CD14-positive monocyte (primary cell): ENCODE measurements around the gene CPN2. TPM values are rescaled to one million over a fixed set of nuclear protein-coding genes. Genes with fewer than 3 reads are reported as not detected.
A peak's percentile ranks its signal among the peaks of the same experiment; 100 is the strongest.

Experiments used
- DNase-seq, 3 donors: peaks; one replicate each; pipeline ENCODE4 v3.0.0-alpha.2; 2011 to 2022
- H2AFZ ChIP-seq: 2 replicates; pipeline ENCODE4 v1.6.0; 2012; ENCODE audit warnings: mild to moderate bottlenecking, low read depth, low read length, inconsistent platforms; ENCODE audit not compliant: insufficient read depth, poor library complexity, severe bottlenecking
- H3K27ac ChIP-seq, 2 donors: 1 replicate in 1 of 2; 2 replicates in 1 of 2; pipeline ENCODE4 v1.5.1; 2012 to 2013; ENCODE audit warnings: low read length in 2 of 2, control low read depth in 1 of 2, inconsistent platforms in 1 of 2, low read depth in 1 of 2, mild to moderate bottlenecking in 1 of 2
- H3K27me3 ChIP-seq, 2 donors: one replicate each; pipeline versions ENCODE4 v1.6.0 to v1.6.1; 2011 to 2013; ENCODE audit warnings: low read length in 2 of 2; ENCODE audit not compliant: control insufficient read depth in 2 of 2, insufficient read depth in 2 of 2
- H3K36me3 ChIP-seq, 2 donors: replicated peaks in 1 of 2; 1 replicate in 1 of 2; 2 replicates in 1 of 2; pipeline versions ENCODE4 v1.5.1 to v1.6.1; 2012 to 2013; ENCODE audit warnings: low read length in 2 of 2, control low read depth in 1 of 2, inconsistent platforms in 1 of 2, mild to moderate bottlenecking in 1 of 2; ENCODE audit not compliant: insufficient read depth in 2 of 2, control insufficient read depth in 1 of 2
- H3K4me1 ChIP-seq, 2 donors: 1 replicate in 1 of 2; 2 replicates in 1 of 2; pipeline versions ENCODE4 v1.5.1 to v1.6.1; 2012 to 2013; ENCODE audit warnings: low read length in 2 of 2, control low read depth in 1 of 2, inconsistent platforms in 1 of 2, mild to moderate bottlenecking in 1 of 2, moderate library complexity in 1 of 2; ENCODE audit not compliant: insufficient read depth in 2 of 2, control insufficient read depth in 1 of 2
- H3K4me2 ChIP-seq: replicated peaks from 2 replicates; pipeline ENCODE3; 2012; ENCODE audit warnings: low read length, moderate library complexity, mild to moderate bottlenecking; ENCODE audit not compliant: poor library complexity, severe bottlenecking; ENCODE audit errors: extremely low read depth
- H3K4me3 ChIP-seq, 3 experiments: fragments of 200-600 bp in 1 of 3; sonication (generic) in 1 of 3; replicated peaks in 1 of 3; 1 replicate in 2 of 3; 2 replicates in 1 of 3; pipeline ENCODE4 v1.5.1; 2011 to 2013; ENCODE audit warnings: low read length in 3 of 3, mild to moderate bottlenecking in 3 of 3, control low read depth in 2 of 3, low read depth in 2 of 3, inconsistent platforms in 1 of 3, moderate library complexity in 1 of 3
- H3K79me2 ChIP-seq: 2 replicates; pipeline ENCODE4 v1.6.0; 2012; ENCODE audit warnings: mild to moderate bottlenecking, control low read depth, inconsistent platforms, low read length, moderate library complexity; ENCODE audit not compliant: insufficient read depth
- H3K9ac ChIP-seq: 2 replicates; pipeline ENCODE4 v1.6.0; 2017; ENCODE audit warnings: low read length, mild to moderate bottlenecking; ENCODE audit not compliant: insufficient read depth, poor library complexity, severe bottlenecking
- H3K9me3 ChIP-seq, 2 donors: replicated peaks in 1 of 2; 1 replicate in 1 of 2; 2 replicates in 1 of 2; pipeline versions ENCODE4 v1.5.1 to v1.6.1; 2012 to 2013; ENCODE audit warnings: low read length in 2 of 2, control low read depth in 1 of 2; ENCODE audit not compliant: control insufficient read depth in 1 of 2, insufficient read depth in 1 of 2
- H4K20me1 ChIP-seq: 2 replicates; pipeline ENCODE4 v1.6.0; 2012; ENCODE audit warnings: mild to moderate bottlenecking, low read length, control low read depth, moderate library complexity; ENCODE audit not compliant: insufficient read depth
- H3K27ac Mint-ChIP-seq, 7 donors: one replicate each; pipeline ENCODE4 v1.8.0; 2020; ENCODE audit warnings: mild to moderate bottlenecking in 7 of 7, mixed read lengths in 7 of 7, moderate library complexity in 6 of 7, inconsistent platforms in 2 of 7
- H3K27me3 Mint-ChIP-seq, 3 donors: one replicate each; pipeline ENCODE4 v1.8.0; 2021 to 2022; ENCODE audit warnings: low read depth in 3 of 3, mild to moderate bottlenecking in 3 of 3, mixed read lengths in 3 of 3, moderate library complexity in 3 of 3, inconsistent platforms in 1 of 3
- H3K36me3 Mint-ChIP-seq, 2 donors: one replicate each; pipeline ENCODE4 v1.8.0; 2020; ENCODE audit warnings: mixed read lengths in 2 of 2, inconsistent platforms in 1 of 2, mild to moderate bottlenecking in 1 of 2
- H3K4me1 Mint-ChIP-seq: one replicate; pipeline ENCODE4 v1.8.0; 2020; ENCODE audit warnings: mild to moderate bottlenecking, mixed read lengths
- H3K4me3 Mint-ChIP-seq, 2 donors: one replicate each; pipeline ENCODE4 v1.8.0; 2020; ENCODE audit warnings: mild to moderate bottlenecking in 2 of 2, mixed read lengths in 2 of 2, moderate library complexity in 1 of 2
- H3K9me3 Mint-ChIP-seq, 7 donors: one replicate each; pipeline ENCODE4 v1.8.0; 2020 to 2022; ENCODE audit warnings: mixed read lengths in 7 of 7, mild to moderate bottlenecking in 6 of 7, moderate library complexity in 6 of 7, inconsistent platforms in 2 of 7
- WGBS: methylation state at CpG from one replicate; pipeline ENCODE4 v1.1.5; 2013; ENCODE audit warnings: missing lambda C conversion rate; ENCODE audit not compliant: insufficient coverage; 5-methylcytosine and 5-hydroxymethylcytosine counted together
- intact Hi-C, 2 donors: fragments of 100-400 bp; cut with micrococcal nuclease; formaldehyde crosslinking; loops; one replicate each; pipeline versions ENCODE4 v1.15.0 to v1.15.1; 2023
- polyA plus RNA-seq, 3 donors: library from polyadenylated mRNA; depleted of rRNA in 1 of 3; unstranded in 2 of 3; stranded (reverse) in 1 of 3; fragments of 300-500 nt in 2 of 3; fragments of >200 nt in 1 of 3; fragmentation: Illumina TruSeq in 2 of 3; gene quantifications; 1 replicate in 2 of 3; 2 replicates in 1 of 3; pipeline ENCODE4 v1.2.3, GENCODE V29; 2012 to 2021
- TF ChIP-seq, protein P1 (sequence below): fragments of 200-600 bp; IDR thresholded peaks from one replicate; pipeline ENCODE4 v1.8.0; 2022; ENCODE audit warnings: antibody characterized with exemption, mild to moderate bottlenecking

Gene CPN2
- polyA plus RNA-seq, 3 donors, result not detected

GRCh38 chr3:194306109-194306686, 44.9 kb downstream of the CPN2 start:
- Histone ChIP-seq H2AFZ (no peak overlapping the region), H3K9ac (no peak overlapping the region)

GRCh38 chr3:194305356-194306108, 45.6 kb downstream of the CPN2 start:
- H3K27ac ChIP-seq, result no peak overlapping the region
- no peak overlapping the region for H3K27ac Mint-ChIP-seq
- no peaks in the 10 kb centered on the region for H3K9me3 Mint-ChIP-seq
- no peak overlapping the region for H2AFZ ChIP-seq
- no peaks in the 10 kb centered on the region for H4K20me1 ChIP-seq
- no peaks in the 10 kb centered on the region for H3K36me3 Mint-ChIP-seq
- H3K4me3 Mint-ChIP-seq, result peak overlapping the region in 1 of 2 donors; percentile 43
- peaks cover 9 to 33% of the 10 kb centered on the region in 2 donors for H3K27me3 ChIP-seq
- H3K9ac ChIP-seq, result no peak overlapping the region
- WGBS, result 86% methylated on average over 6 of the region's 11 CpGs
- DNase-seq, result no peak
- H3K4me1 Mint-ChIP-seq, result peaks cover 11% of the 10 kb centered on the region
- H3K36me3 ChIP-seq, result no peaks in the 10 kb centered on the region
- TF ChIP-seq, protein P1, sequence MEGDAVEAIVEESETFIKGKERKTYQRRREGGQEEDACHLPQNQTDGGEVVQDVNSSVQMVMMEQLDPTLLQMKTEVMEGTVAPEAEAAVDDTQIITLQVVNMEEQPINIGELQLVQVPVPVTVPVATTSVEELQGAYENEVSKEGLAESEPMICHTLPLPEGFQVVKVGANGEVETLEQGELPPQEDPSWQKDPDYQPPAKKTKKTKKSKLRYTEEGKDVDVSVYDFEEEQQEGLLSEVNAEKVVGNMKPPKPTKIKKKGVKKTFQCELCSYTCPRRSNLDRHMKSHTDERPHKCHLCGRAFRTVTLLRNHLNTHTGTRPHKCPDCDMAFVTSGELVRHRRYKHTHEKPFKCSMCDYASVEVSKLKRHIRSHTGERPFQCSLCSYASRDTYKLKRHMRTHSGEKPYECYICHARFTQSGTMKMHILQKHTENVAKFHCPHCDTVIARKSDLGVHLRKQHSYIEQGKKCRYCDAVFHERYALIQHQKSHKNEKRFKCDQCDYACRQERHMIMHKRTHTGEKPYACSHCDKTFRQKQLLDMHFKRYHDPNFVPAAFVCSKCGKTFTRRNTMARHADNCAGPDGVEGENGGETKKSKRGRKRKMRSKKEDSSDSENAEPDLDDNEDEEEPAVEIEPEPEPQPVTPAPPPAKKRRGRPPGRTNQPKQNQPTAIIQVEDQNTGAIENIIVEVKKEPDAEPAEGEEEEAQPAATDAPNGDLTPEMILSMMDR, result no peak
- no peaks in the 10 kb centered on the region for H3K9me3 ChIP-seq
- H3K4me1 ChIP-seq, result no peaks in the 10 kb centered on the region
- no peak overlapping the region for H3K4me3 ChIP-seq
- intact Hi-C loops, result no loop called here
- H3K79me2 ChIP-seq, result no peaks in the 10 kb centered on the region
- peaks cover 29 to 37% (median 30%) of the 10 kb centered on the region in 3 donors for H3K27me3 Mint-ChIP-seq
- H3K4me2 ChIP-seq, result no peak overlapping the region

More at GRCh38 chr3:194306109-194306686, 44.9 kb downstream of the CPN2 start:
- peaks cover 29 to 41% (median 30%) of the 10 kb centered on the region in 3 donors for H3K27me3 Mint-ChIP-seq
- Histone ChIP-seq H3K4me1 (no peaks in the 10 kb centered on the region), H3K4me3 (no peak overlapping the region), H4K20me1 (no peaks in the 10 kb centered on the region), H3K27me3 (peaks cover 9 to 33% of the 10 kb centered on the region in 2 donors), H3K79me2 (no peaks in the 10 kb centered on the region), H3K27ac (no peak overlapping the region), H3K36me3 (no peaks in the 10 kb centered on the region), H3K4me2 (no peak overlapping the region), H3K9me3 (no peaks in the 10 kb centered on the region)
- WGBS, result 0% methylated on average over 6 of the region's 11 CpGs
- no peak for DNase-seq
- no peaks in the 10 kb centered on the region for H3K36me3 Mint-ChIP-seq
- peak overlapping the region in 1 of 2 donors; percentile 43 for H3K4me3 Mint-ChIP-seq
- no peaks in the 10 kb centered on the region for H3K9me3 Mint-ChIP-seq
- peaks cover 11% of the 10 kb centered on the region for H3K4me1 Mint-ChIP-seq
- TF ChIP-seq, protein P1, result no peak
- intact Hi-C loops, result no loop called here
- H3K27ac Mint-ChIP-seq, result no peak overlapping the region
